B cell (primary cell): ENCODE data around the gene PRTG. TPM values are rescaled to one million over a fixed set of nuclear protein-coding genes. Genes with fewer than 3 reads are reported as not detected.

Experiments used
- ATAC-seq: fragments of 200-7000 bp; cut with Tn5 transposase; one replicate; pipeline ENCODE4 v1.10.0; 2021; ENCODE audit warnings: low read depth, mild to moderate bottlenecking, moderate number of reproducible peaks, moderate library complexity
- CTCF ChIA-PET: fragments of 350-600 bp; sonication (Branson Sonifier 250); formaldehyde crosslinking; loops from one replicate; lab custom pipeline; 2021; ENCODE audit warnings: antibody characterized with exemption, inconsistent platforms; lab: Charles Lee
- POLR2A ChIA-PET: fragments of 350-600 bp; sonication (Branson Sonifier 250); formaldehyde crosslinking; loops from one replicate; lab custom pipeline; 2021; ENCODE audit warnings: antibody characterized with exemption; lab: Charles Lee
- DNase-seq: peaks from one replicate; pipeline ENCODE4 v3.0.0; 2013
- H2AFZ ChIP-seq: 2 replicates; pipeline ENCODE4 v1.6.1; 2012; ENCODE audit warnings: mild to moderate bottlenecking, low read depth, low read length; ENCODE audit not compliant: insufficient read depth, poor library complexity, severe bottlenecking
- H3K27ac ChIP-seq, 2 donors: 1 replicate in 1 of 2; 2 replicates in 1 of 2; pipeline ENCODE4 v1.5.1; 2012 to 2013; ENCODE audit warnings: low read length in 2 of 2, mild to moderate bottlenecking in 2 of 2, moderate library complexity in 1 of 2
- H3K27me3 ChIP-seq, 4 experiments: fragments of 200-600 bp in 1 of 4; sonication (generic) in 1 of 4; replicated peaks in 1 of 4; 1 replicate in 2 of 4; 2 replicates in 2 of 4; pipeline versions ENCODE4 v1.6.1 to v1.7.0; 2013 to 2016; ENCODE audit warnings: low read length in 3 of 4, mild to moderate bottlenecking in 2 of 4, mixed read lengths in 1 of 4, moderate library complexity in 1 of 4; ENCODE audit not compliant: insufficient read depth in 4 of 4, control insufficient read depth in 3 of 4; ENCODE audit errors: control extremely low read depth in 1 of 4
- H3K36me3 ChIP-seq, 2 experiments: replicated peaks in 1 of 2; 1 replicate in 1 of 2; 2 replicates in 1 of 2; pipeline versions ENCODE4 v1.6.1 to v1.7.1; 2013; ENCODE audit warnings: low read length in 1 of 2; ENCODE audit not compliant: insufficient read depth in 2 of 2, control insufficient read depth in 1 of 2; ENCODE audit errors: control extremely low read depth in 1 of 2, extremely low read depth in 1 of 2
- H3K4me1 ChIP-seq, 2 donors: fragments of 200-600 bp in 1 of 2; sonication (generic) in 1 of 2; 1 replicate in 1 of 2; 2 replicates in 1 of 2; pipeline versions ENCODE4 v1.5.1 to v1.6.1; 2013 to 2017; ENCODE audit warnings: low read length in 2 of 2; ENCODE audit not compliant: control insufficient read depth in 2 of 2, insufficient read depth in 2 of 2
- H3K4me2 ChIP-seq: replicated peaks from 2 replicates; pipeline ENCODE3; 2012; ENCODE audit warnings: mild to moderate bottlenecking, low read depth, low read length; ENCODE audit not compliant: poor library complexity, severe bottlenecking
- H3K4me3 ChIP-seq, 5 experiments: fragments of 200-600 bp in 1 of 5; sonication (generic) in 1 of 5; 1 replicate in 3 of 5; 2 replicates in 2 of 5; pipeline versions ENCODE4 v1.5.1 to v1.7.0; 2011 to 2016; ENCODE audit warnings: low read length in 4 of 5, mild to moderate bottlenecking in 4 of 5, low read depth in 2 of 5, control low read depth in 1 of 5, moderate library complexity in 1 of 5; ENCODE audit not compliant: insufficient read depth in 1 of 5; ENCODE audit errors: control extremely low read depth in 1 of 5, extremely low read depth in 1 of 5
- H3K79me2 ChIP-seq: fragments of 200-600 bp; sonication (generic); one replicate; pipeline ENCODE4 v1.6.0; 2016; ENCODE audit warnings: low read length; ENCODE audit not compliant: control insufficient read depth, insufficient read depth
- H3K9ac ChIP-seq: fragments of 200-600 bp; sonication (generic); 2 replicates; pipeline ENCODE4 v1.6.1; 2017; ENCODE audit warnings: mild to moderate bottlenecking, low read length, moderate library complexity
- H3K9me3 ChIP-seq, 3 donors: one replicate each; pipeline versions ENCODE4 v1.6.1 to v1.7.1; 2013; ENCODE audit warnings: low read length in 2 of 3; ENCODE audit not compliant: control insufficient read depth in 2 of 3, insufficient read depth in 1 of 3; ENCODE audit errors: control extremely low read depth in 1 of 3
- H4K20me1 ChIP-seq: 2 replicates; pipeline ENCODE4 v1.6.0; 2012; ENCODE audit warnings: mild to moderate bottlenecking, low read length; ENCODE audit not compliant: insufficient read depth, control insufficient read depth, poor library complexity, severe bottlenecking
- H3K27ac Mint-ChIP-seq: one replicate; pipeline ENCODE4 v1.8.0; 2021; ENCODE audit warnings: mixed read lengths
- H3K27me3 Mint-ChIP-seq: one replicate; pipeline ENCODE4 v1.8.0; 2021; ENCODE audit warnings: mixed read lengths
- H3K4me1 Mint-ChIP-seq: one replicate; pipeline ENCODE4 v1.8.0; 2021; ENCODE audit warnings: mixed read lengths
- H3K4me3 Mint-ChIP-seq: one replicate; pipeline ENCODE4 v1.8.0; 2021; ENCODE audit warnings: mixed read lengths
- H3K9me3 Mint-ChIP-seq: one replicate; pipeline ENCODE4 v1.8.0; 2022; ENCODE audit warnings: mixed read lengths; ENCODE audit not compliant: insufficient read depth
- CTCF ChIP-seq: fragments of 200-600 bp; IDR thresholded peaks from one replicate; pipeline ENCODE4 v1.8.0; 2022; ENCODE audit warnings: antibody characterized with exemption, mild to moderate bottlenecking
- EZH2 ChIP-seq: IDR thresholded peaks from 2 replicates; pipeline ENCODE4 v1.6.1; 2012; ENCODE audit warnings: borderline replicate concordance, low read depth, mild to moderate bottlenecking, moderate library complexity, low read length; ENCODE audit not compliant: insufficient read depth, poor library complexity, severe bottlenecking
- WGBS: methylation state at CpG from one replicate; pipeline ENCODE4 v1.1.5; 2013; ENCODE audit warnings: missing lambda C conversion rate; ENCODE audit not compliant: insufficient coverage; 5-methylcytosine and 5-hydroxymethylcytosine counted together
- intact Hi-C: fragments of 100-400 bp; cut with micrococcal nuclease; formaldehyde crosslinking; loops from one replicate; pipeline ENCODE4 v1.10.0; 2022
- polyA plus RNA-seq: library from polyadenylated mRNA; depleted of rRNA; stranded (reverse); fragments of >200 nt; gene quantifications from 2 replicates; pipeline ENCODE4 v1.2.3, GENCODE V29; 2012
- total RNA-seq, 2 donors: library from RNA; stranded (reverse); fragments of 120-200 nt in 1 of 2; gene quantifications; 1 replicate in 1 of 2; 2 replicates in 1 of 2; pipeline versions ENCODE4 v1.2.3 to v1.2.4, GENCODE V29; 2013 to 2022

The PRTG gene
- total and polyA plus RNA-seq, 2 donors (not counting 1 experiment from before 2014, with no cell fraction given), result not detected

GRCh38 chr15:55576943-55577342 is 166.0 kb downstream of the PRTG start:
- Histone ChIP-seq H3K4me2 (no peak overlapping the region), H3K36me3 (no peaks in the 10 kb centered on the region), H2AFZ (no peak overlapping the region), H3K27me3 (peaks cover 0 to 4% (median 2%) of the 10 kb centered on the region in 4 experiments), H3K9ac (no peak overlapping the region), H3K79me2 (no peaks in the 10 kb centered on the region), H3K4me3 (no peak overlapping the region), H3K9me3 (peaks cover 0 to under 1% (median 0%) of the 10 kb centered on the region in 3 donors), H3K27ac (no peak overlapping the region), H4K20me1 (no peaks in the 10 kb centered on the region), H3K4me1 (no peaks in the 10 kb centered on the region)
- ChIA-PET CTCF (no interaction called here), POLR2A (no interaction called here)
- peaks cover 2% of the 10 kb centered on the region for H3K9me3 Mint-ChIP-seq
- intact Hi-C loops, result no loop called here
- TF ChIP-seq CTCF (no peak), EZH2 (no peak)
- no peak overlapping the region for H3K4me3 Mint-ChIP-seq
- H3K27me3 Mint-ChIP-seq, result peaks cover 26% of the 10 kb centered on the region
- ATAC-seq (no peak), DNase-seq (no peak)
- H3K4me1 Mint-ChIP-seq, result no peaks in the 10 kb centered on the region
- 88% methylated on average over 3 of the region's 6 CpGs for WGBS
- no peak overlapping the region for H3K27ac Mint-ChIP-seq

- H3K4me3 Mint-ChIP-seq, result no peak overlapping the region
- H3K27ac Mint-ChIP-seq, result no peak overlapping the region
- TF ChIP-seq EZH2 (no peak), CTCF (no peak)
These were observed 168.9 kb downstream of the PRTG start for GRCh38 chr15:55574096-55574495.

More at GRCh38 chr15:55574096-55574495, 168.9 kb downstream of the PRTG start:
- Histone ChIP-seq H3K27ac (no peak overlapping the region), H3K4me1 (no peaks in the 10 kb centered on the region), H3K79me2 (no peaks in the 10 kb centered on the region), H3K4me2 (no peak overlapping the region), H3K36me3 (no peaks in the 10 kb centered on the region), H3K9ac (no peak overlapping the region), H3K27me3 (peaks cover 0 to 4% (median 0%) of the 10 kb centered on the region in 4 experiments), H3K9me3 (peaks cover 0 to 3% (median 2%) of the 10 kb centered on the region in 3 donors), H2AFZ (no peak overlapping the region), H3K4me3 (no peak overlapping the region), H4K20me1 (no peaks in the 10 kb centered on the region)
- ChIA-PET CTCF (no interaction called here), POLR2A (no interaction called here)
- intact Hi-C loops, result no loop called here
- no peaks in the 10 kb centered on the region for H3K4me1 Mint-ChIP-seq
- WGBS, result no CpG with 5 or more reads among the region's 2 CpGs
- DNase-seq (no peak), ATAC-seq (no peak)
- peaks cover 36% of the 10 kb centered on the region for H3K27me3 Mint-ChIP-seq
- peaks cover 3% of the 10 kb centered on the region for H3K9me3 Mint-ChIP-seq
